ENCODE results near the gene OGFOD3. TPM values are rescaled to one million over a fixed set of nuclear protein-coding genes. Genes with fewer than 3 reads are reported as not detected.
A peak's percentile ranks its signal among the peaks of the same experiment; 100 is the strongest.

OGFOD3 gene
- total and polyA plus RNA-seq, 9 of the 15 experiments (the other 6 are each of a cell fraction or from before 2014, with no cell fraction given) = 0.69 to 44.7 (median 18.9) TPM

DNA sequence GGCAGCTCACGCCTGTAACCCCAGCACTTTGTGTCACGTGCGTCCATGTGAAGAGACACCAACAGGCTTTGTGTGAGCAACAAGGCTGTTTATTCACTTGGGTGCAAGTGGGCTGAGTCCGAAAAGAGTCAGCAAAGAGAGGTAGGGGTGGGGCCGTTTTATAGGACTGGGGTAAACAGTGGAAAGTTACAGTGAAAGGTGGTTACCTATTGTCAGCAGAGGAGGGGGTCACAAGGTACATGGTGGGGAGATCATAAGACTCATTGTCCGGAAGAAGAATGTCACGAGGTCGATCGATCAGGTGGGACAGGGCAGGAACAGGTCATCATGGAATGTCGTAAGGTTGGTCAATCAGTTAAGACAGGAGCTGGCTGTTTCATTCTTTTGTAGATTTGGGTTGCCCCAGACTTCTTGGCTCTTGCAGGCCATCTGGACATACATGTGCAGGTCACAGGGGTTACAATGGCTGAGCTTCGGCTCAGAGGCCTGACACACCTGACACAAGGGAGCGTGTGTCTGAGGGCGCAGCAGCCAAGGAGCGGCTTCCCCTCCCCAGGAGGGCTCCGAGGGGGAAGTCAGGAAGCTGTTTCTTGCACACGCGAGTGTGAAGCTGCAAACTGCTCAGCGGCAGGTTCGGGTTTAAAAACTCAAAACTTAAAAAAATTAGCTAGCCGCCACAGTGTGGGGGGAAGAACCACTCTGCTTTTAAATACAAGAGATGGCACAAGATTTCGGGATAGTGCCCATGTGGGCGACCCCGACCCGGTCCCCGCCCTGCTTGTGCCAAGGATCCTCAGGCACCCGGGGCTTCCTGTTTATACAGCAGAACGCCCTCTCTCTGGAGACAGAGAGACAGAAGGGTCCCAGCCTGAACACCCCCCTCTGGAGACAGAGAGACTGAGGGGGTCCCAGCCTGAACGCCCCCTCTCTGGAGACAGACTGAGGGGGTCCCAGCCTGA is 71.8 kb downstream of the OGFOD3 start (continued):
- TF ChIP-seq RBFOX2 (IDR thresholded peaks at IDR 0.05; ENCODE audit: low read depth, low read length) (no peak), TGIF2 (CRISPR knock-in tag; IDR thresholded peaks at IDR 0.05) (no peak), GATAD2B (IDR thresholded peaks at IDR 0.05; ENCODE audit: borderline replicate concordance) (no peak), DNMT1 (IDR thresholded peaks at IDR 0.05) (no peak), HDAC8 (tag; IDR thresholded peaks at IDR 0.05) (0 out of 2 replicates have a peak, but pooled peaks have one; percentile 50), FOXK1 (CRISPR knock-in tag; IDR thresholded peaks at IDR 0.05; ENCODE audit: borderline replicate concordance) (no peak), STAT5B (CRISPR knock-in tag; IDR thresholded peaks at IDR 0.05) (no peak), MEF2D (tag; conservative IDR thresholded peaks at IDR 0.05; ENCODE audit: low read depth) (no peak), TEAD4 (IDR thresholded peaks at IDR 0.05; ENCODE audit: low read length) (no peak), TEAD4 (CRISPR knock-in tag; IDR thresholded peaks at IDR 0.05; ENCODE audit: borderline replicate concordance) (no peak), KDM1A (IDR thresholded peaks at IDR 0.05) (no peak), SIN3B (IDR thresholded peaks at IDR 0.05; ENCODE audit: low read depth) (no peak), FOXK2 (conservative IDR thresholded peaks at IDR 0.05 in 1 of 2, IDR thresholded peaks at IDR 0.05 in 1 of 2; ENCODE audit: low read depth in 2 of 2) (no peak), SNAPC5 (CRISPR knock-in tag; IDR thresholded peaks at IDR 0.05) (no peak), ZNF143 (CRISPR knock-in tag; IDR thresholded peaks at IDR 0.05) (no peak), ELF2 (CRISPR knock-in tag; IDR thresholded peaks at IDR 0.05) (no peak), MXD1 (CRISPR knock-in tag; IDR thresholded peaks at IDR 0.05; ENCODE audit: borderline replicate concordance, poor library complexity, severe bottlenecking) (no peak), ARID2 (IDR thresholded peaks at IDR 0.05) (no peak), CTBP1 (IDR thresholded peaks at IDR 0.05; ENCODE audit: borderline replicate concordance) (no peak), ZNF311 (CRISPR knock-in tag; IDR thresholded peaks at IDR 0.05) (no peak), ZBTB2 (IDR thresholded peaks at IDR 0.05) (no peak), ID3 (CRISPR knock-in tag; IDR thresholded peaks at IDR 0.05) (no peak), ID3 (tag; IDR thresholded peaks at IDR 0.05) (peak; percentile 88), EHMT2 (IDR thresholded peaks at IDR 0.05) (no peak), CEBPB (tag; IDR thresholded peaks at IDR 0.05) (0 out of 2 replicates have a peak, but pooled peaks have one; percentile 21), BMI1 (IDR thresholded peaks at IDR 0.05; ENCODE audit: low read length) (no peak), RBBP5 (IDR thresholded peaks at IDR 0.05; ENCODE audit: borderline replicate concordance, insufficient read depth, low read length, poor library complexity, severe bottlenecking) (no peak), GATAD2A (IDR thresholded peaks at IDR 0.05) (no peak), RCOR1 (IDR thresholded peaks at IDR 0.05; ENCODE audit: borderline replicate concordance in 1 of 2, low read depth in 2 of 2, low read length in 2 of 2) (no peak)
